Stimulated activated CD4-positive, alpha-beta T cell treated with anti-CD3 and anti-CD28 coated beads, Interleukin-12 subunit alpha, Interleukin-12 subunit beta, amount 100 ng/mL, for 24 hours (primary cell): Measurements from ENCODE around the gene PPA1.
"Not testable (repeated sequence)": the region's sequence is repeated elsewhere in the genome, so short reads cannot be mapped to it uniquely, and the experiment has no call there.

Source experiments
- DNase-seq, 2 experiments: peaks; one replicate each; pipeline ENCODE4 v3.0.0-alpha.2; 2020; ENCODE audit warnings: low read depth in 2 of 2

The PPA1 gene

GRCh38 chr10:70233109-70233938 is at the start of gene PPA1:
Gene PPA1 (minus strand): TSS chr10:70233429. CDS start chr10:70233327, 102 bp downstream.
- DNase-seq, result peak; percentile 97 to 98

DNA sequence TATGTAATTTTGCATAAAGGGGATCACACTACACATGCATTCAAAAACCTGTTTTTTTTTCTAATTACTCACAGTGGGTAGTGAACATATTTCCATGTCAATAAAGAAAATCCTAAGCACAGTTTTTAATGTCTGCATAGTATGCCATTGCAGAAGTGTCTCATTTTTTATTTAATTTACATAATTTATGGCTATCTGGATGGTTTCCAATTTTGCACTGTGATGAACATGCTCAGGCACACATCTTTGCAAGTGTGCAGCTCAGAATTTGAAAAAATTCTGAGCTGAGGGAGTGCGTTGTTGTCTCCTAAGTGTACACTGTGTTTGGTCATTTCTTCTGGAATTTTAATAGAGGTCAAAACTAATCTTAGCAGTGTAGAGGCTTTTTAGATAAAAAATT is 48.4 kb upstream of the PPA1 start:
- DNase-seq, result no peak

- no peak for DNase-seq
Observed at GRCh38 chr10:70280099-70280498, 46.9 kb upstream of the PPA1 start.

- DNase-seq, result no peak
Observed at GRCh38 chr10:70277396-70278030, 44.3 kb upstream of the PPA1 start.

DNA sequence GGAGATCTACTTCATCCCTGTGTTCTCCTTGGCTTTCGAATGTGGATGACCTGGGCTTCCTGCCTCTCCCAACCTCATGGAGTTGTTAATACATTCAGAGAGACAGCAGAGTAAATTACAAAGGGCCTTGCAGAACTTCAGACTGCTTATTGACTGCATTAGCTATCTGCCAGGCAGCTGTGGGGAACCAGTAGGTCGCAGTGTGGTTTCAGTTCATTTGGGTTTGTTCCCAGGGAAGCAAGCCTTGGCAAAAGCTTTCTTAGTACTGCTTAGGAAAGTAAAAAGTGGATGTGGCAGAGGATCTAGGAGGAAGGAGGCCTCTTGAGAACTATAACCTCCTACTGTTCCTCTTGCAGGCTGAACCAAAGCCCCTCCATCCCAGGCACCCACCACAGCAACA is 41.4 kb upstream of the PPA1 start:
- no peak for DNase-seq

DNA sequence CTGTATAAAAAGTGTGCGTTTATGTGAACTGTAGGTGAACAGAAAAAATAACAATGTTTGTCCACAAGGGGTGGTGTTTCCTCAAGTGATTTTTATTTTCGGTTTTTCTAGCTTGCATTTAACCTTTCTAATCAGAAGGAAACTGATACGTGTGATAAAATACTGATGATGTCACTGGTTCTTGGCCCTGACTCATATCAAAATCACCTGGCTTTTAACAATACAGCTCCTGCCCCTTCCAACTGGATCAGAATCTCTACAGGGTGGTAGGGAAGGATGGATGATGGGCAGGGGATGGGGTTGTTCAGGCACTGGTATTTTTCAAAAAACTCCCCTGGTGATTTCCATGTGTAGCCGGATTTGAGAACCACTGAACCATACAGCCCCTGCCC is 39.7 kb upstream of the PPA1 start:
- no peak for DNase-seq

- no peak for DNase-seq
Observed at GRCh38 chr10:70271996-70272924, 39.0 kb upstream of the PPA1 start.

DNA sequence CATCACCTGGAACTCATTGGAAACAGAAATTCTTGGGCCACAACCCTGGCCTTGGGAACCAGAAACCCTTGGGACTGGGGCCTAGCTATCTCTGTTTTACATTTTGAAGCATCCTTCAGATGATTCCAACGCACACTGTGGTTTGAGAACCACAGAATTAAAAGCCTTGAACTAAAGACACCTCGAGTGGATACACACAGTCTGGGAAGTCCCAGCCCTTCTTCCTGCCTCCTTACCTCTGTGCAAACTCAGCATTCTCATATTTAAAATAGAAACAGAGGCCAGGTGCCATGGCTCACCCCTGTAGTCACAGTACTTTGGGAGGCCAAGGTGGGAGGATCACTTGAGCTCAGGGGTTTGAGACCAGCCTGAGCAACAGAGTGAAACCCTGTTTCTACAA is 37.7 kb upstream of the PPA1 start:
- DNase-seq, result no peak

GRCh38 chr10:70269741-70270140 is 36.5 kb upstream of the PPA1 start:
- no peak for DNase-seq

GRCh38 chr10:70268376-70268775 is 35.1 kb upstream of the PPA1 start:
- no peak for DNase-seq

GRCh38 chr10:70267161-70267933 is 34.1 kb upstream of the PPA1 start:
- no peak for DNase-seq

DNA sequence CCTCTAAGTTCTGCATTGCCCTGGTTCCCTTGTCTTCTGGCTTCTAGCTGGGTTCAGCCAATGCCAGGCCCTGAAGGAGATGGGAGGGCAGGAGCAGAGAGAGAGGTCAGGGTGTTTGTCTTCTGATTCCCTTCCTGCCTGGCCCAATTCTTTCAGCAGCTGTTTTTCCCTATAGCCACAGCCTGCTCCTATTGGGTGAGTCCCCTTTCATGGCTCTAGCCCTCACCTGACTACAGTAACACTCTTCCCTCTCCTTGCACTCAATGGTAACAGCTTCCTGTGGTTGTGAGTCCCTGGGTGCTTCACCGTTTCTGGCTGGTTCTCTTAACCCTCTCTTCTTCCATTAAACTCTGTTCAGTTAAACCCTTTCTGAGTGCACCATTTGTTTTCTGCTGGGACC is 33.5 kb upstream of the PPA1 start:
- DNase-seq, result no peak

DNA sequence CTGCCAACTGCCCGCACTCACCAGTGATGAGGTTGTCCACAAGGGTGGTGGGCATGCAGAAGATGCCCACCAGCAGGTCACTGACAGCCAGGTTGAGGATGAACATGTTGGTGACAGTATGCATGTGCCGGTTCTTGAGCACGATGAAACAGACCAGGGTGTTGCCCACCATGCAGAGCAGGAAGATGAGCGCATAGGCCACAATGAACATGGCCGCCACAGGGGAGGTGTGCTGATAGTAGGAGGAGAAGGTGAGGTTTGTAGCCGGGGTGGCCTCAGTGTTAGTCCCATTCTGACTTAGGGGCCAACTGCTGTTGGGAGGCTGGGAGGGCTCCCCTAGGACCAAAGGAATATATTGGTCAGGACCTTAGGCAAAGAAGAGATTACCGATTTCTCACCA is 32.8 kb upstream of the PPA1 start:
- no peak for DNase-seq

- no peak for DNase-seq
Observed at GRCh38 chr10:70265032-70265689, 31.9 kb upstream of the PPA1 start.

DNA sequence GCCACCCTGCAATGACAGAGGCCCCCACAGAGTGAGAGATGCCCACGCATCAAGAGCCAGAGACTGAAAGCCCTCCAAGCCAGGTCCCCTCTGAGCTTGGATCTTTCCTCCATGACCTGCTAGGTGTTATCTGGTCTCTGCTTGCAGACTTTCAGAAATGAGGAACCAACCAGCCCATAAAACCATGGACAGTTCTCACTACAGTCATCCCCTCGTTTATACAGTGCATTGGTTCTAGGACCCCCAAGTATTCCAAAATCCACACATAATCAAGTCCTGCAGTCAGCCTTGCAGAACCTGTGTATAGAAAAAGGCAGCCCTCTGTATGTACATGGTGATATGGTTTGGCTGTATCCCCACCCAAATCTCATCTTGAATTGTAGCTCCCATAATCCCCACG is 27.5 kb upstream of the PPA1 start:
- no peak for DNase-seq

DNA sequence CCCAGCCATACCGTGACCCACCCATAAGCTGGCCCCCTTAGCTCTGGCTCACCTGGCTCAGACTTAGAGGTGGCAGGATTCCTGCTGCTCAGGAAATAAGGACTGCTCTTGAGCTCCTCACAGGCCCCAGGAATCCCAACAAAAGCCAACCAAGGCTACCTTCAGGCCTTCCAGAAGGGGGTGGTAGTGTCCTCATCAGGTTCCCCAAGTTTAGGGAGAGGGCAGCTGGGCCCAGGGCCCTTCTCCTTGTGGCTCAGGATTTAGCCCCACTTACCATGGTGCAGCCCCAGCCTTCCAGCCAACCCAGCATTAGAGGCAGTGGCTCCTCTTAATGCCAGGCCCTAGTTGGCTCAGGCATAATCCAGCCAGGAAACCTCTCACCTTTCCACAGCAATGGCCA is 27.0 kb upstream of the PPA1 start:
- no peak for DNase-seq

- no peak for DNase-seq
Observed at GRCh38 chr10:70258216-70258615, 25.0 kb upstream of the PPA1 start.

DNA sequence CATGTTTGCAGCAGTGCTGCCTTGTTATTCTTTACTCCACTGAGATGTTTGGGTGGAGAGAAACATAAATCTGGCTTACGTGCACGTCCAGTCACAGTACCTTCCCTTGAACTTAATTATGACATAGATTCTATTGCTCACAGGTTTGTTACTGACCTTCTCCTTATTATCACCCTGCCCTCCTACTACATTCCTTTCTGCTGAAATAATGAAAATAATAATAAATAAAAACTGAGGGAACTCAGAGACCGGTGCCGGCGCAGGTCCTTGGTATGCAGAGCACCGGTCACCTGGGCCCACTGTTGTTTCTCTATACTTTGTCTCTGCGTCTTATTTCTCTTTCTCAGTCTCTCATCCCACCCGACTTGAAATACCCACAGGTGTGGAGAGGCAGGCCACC is 24.6 kb upstream of the PPA1 start:
- not testable (repeated sequence) for DNase-seq

GRCh38 chr10:70256463-70256862 is 23.2 kb upstream of the PPA1 start:
- DNase-seq, result no peak

DNA sequence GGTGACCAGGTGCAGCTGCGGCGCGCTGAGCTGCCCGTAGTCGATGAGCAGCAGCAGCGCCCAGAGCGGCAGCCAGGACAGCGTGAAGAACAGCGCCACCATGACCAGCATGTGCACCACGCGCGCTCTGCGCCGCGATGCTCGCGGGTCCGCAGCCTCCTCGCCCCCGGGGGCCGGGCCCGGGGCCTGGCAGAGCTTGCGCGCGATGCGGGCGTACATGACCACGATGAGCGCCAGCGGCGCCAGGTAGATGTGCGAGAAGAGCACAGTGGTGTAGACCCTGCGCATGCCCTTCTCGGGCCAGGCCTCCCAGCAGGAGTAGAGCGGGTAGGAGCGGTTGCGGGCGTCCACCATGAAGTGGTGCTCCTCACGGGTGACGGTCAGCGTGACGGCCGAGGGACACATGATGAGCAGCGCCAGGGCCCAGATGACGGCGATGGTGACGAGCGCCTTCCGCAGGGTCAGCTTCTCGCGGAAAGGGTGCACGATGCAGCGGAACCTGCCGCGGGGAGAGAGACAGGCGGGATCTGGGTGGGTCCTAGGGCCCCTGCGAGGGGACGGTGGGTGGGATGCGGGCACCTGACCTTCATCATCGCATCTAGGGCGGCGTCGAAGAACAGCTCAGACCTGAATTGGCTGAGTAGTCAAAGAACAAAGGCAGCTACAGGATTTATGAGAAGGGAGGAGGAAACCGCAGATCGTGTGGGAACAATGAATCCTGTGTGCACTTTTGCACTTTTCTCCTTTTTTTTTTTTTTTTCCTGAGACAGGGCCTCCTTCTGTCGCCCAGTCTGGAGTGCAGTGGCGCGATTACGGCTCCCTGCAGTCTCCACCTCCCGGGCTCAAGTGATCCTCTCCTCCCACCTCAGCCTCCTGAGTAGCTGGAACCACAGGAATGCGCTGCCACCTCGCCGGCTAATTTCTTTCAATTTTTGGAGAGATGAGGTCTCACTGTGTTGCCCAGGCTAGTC is 22.4 kb upstream of the PPA1 start:
- no peak for DNase-seq
